PC-3 (cell line): ENCODE data around the gene ANKS1B. TPM values are rescaled to one million over a fixed set of nuclear protein-coding genes. Genes with fewer than 3 reads are reported as not detected.

ENCODE experiments used
- ATAC-seq: fragments of 200-7000 bp; cut with Tn5 transposase; 2 replicates; pipeline ENCODE4 v1.9.1; 2020; ENCODE audit warnings: mild to moderate bottlenecking, moderate library complexity
- BruUV-seq: library from RNA; stranded (reverse); fragments of 400-500 nt; replicated peaks from 2 replicates; lab custom pipeline; 2021; lab: Mats Ljungman, UMichigan
- CTCF ChIA-PET: fragments of 300-600 bp; sonication (Branson Sonifier 250); formaldehyde crosslinking; loops from one replicate; lab custom pipeline; 2022; ENCODE audit warnings: antibody characterized with exemption; lab: Charles Lee
- POLR2A ChIA-PET: fragments of 300-600 bp; sonication (Branson Sonifier 250); formaldehyde crosslinking; loops from one replicate; lab custom pipeline; 2022; ENCODE audit warnings: antibody characterized with exemption; ENCODE audit not compliant: unreplicated experiment; lab: Charles Lee
- DNase-seq: peaks from one replicate; pipeline ENCODE4 v3.0.0-alpha.2; 2015
- H2AFZ ChIP-seq: fragments of 300-600 bp; sonication (generic); 2 replicates; pipeline ENCODE4 v1.6.0; 2016; ENCODE audit warnings: antibody characterized with exemption, low read length
- H3F3A ChIP-seq: fragments of 300-600 bp; sonication (generic); one replicate; pipeline ENCODE4 v1.6.0; 2017; ENCODE audit warnings: antibody characterized with exemption, low read length, control low read depth, mild to moderate bottlenecking; ENCODE audit not compliant: unreplicated experiment
- H3K27ac ChIP-seq: fragments of 300-600 bp; sonication (generic); 2 replicates; pipeline ENCODE4 v1.5.1; 2016; ENCODE audit warnings: mild to moderate bottlenecking, low read length
- H3K27me3 ChIP-seq: fragments of 300-600 bp; sonication (generic); 2 replicates; pipeline ENCODE4 v1.6.1; 2016; ENCODE audit warnings: low read length, mixed read lengths
- H3K36me3 ChIP-seq: fragments of 300-600 bp; sonication (generic); 2 replicates; pipeline ENCODE4 v1.6.1; 2016; ENCODE audit warnings: low read depth, mixed run types, low read length, mixed read lengths
- H3K4me1 ChIP-seq: fragments of 300-600 bp; sonication (generic); 2 replicates; pipeline ENCODE4 v1.5.1; 2016; ENCODE audit warnings: low read length; ENCODE audit not compliant: insufficient read depth
- H3K4me2 ChIP-seq: fragments of 300-600 bp; sonication (generic); 2 replicates; pipeline ENCODE4 v1.6.0; 2016; ENCODE audit warnings: low read length
- H3K4me3 ChIP-seq: fragments of 300-600 bp; sonication (generic); 2 replicates; pipeline ENCODE4 v1.5.1; 2016; ENCODE audit warnings: mild to moderate bottlenecking, low read length, mixed read lengths
- H3K79me2 ChIP-seq: fragments of 300-600 bp; sonication (generic); 2 replicates; pipeline ENCODE4 v1.6.1; 2017; ENCODE audit warnings: low read length, mixed read lengths
- H3K9ac ChIP-seq: fragments of 300-600 bp; sonication (generic); 2 replicates; pipeline ENCODE4 v1.6.0; 2016; ENCODE audit warnings: mild to moderate bottlenecking, low read length
- H3K9me2 ChIP-seq: fragments of 300-600 bp; sonication (generic); replicated peaks from 2 replicates; pipeline ENCODE4 v1.6.1; 2016; ENCODE audit warnings: mixed run types, low read length, mixed read lengths
- H3K9me3 ChIP-seq: fragments of 300-600 bp; sonication (generic); 2 replicates; pipeline ENCODE4 v1.6.1; 2016; ENCODE audit warnings: low read length, mixed read lengths
- H4K20me1 ChIP-seq: fragments of 300-600 bp; sonication (generic); 2 replicates; pipeline ENCODE4 v1.6.1; 2016; ENCODE audit warnings: low read length, mixed read lengths
- CTCF ChIP-seq: fragments of 300-600 bp; sonication (generic); conservative IDR thresholded peaks from 2 replicates; pipeline ENCODE4 v1.5.1; 2017; ENCODE audit warnings: antibody characterized with exemption, low read depth, mild to moderate bottlenecking, low read length
- EZH2 ChIP-seq: fragments of 300-600 bp; sonication (generic); IDR thresholded peaks from one replicate; pipeline ENCODE4 v1.6.1; 2017; ENCODE audit warnings: antibody characterized with exemption, mild to moderate bottlenecking, low read length; ENCODE audit not compliant: unreplicated experiment
- EZH2phosphoT487 ChIP-seq: fragments of 300-600 bp; sonication (generic); IDR thresholded peaks from 2 replicates; pipeline ENCODE4 v1.6.1; 2018; ENCODE audit warnings: mild to moderate bottlenecking, antibody characterized with exemption, low read length, borderline replicate concordance
- intact Hi-C: fragments of 100-400 bp; cut with micrococcal nuclease; formaldehyde crosslinking; loops from 2 replicates; pipeline ENCODE4 v1.9.0; 2023
- total RNA-seq: library from RNA; depleted of rRNA; stranded (reverse); fragments of >200 nt; gene quantifications from 2 replicates; pipeline ENCODE4 v1.2.3, GENCODE V29; 2014

Gene ANKS1B
- total RNA-seq, 1 experiment from 2014 or later, result 0.07 TPM

DNA sequence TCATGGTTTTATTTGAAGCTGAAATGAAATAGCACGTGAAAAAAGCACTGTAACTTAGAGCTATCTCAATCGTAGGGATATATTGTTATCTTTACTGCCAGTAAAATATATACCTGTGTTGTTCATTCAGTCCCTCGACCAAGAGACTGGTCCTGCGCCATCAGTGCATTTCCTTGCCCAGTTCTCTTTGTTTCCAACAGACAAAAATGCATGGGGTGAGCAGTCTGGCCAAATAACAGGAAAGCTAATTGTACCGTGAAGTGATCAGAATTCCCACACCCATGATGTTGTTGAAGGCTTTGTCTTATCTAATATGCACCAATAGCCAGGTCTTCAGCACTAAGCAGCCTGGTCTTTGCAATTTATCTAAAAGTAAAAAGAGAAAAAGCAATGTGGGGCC lies 814.3 kb downstream of the ANKS1B start:
- intact Hi-C loops, result no loop called here
- Histone ChIP-seq H3K4me3 (no peak overlapping the region), H3K79me2 (no peaks in the 10 kb centered on the region), H3K36me3 (no peaks in the 10 kb centered on the region), H3K27ac (no peak overlapping the region), H3K27me3 (peaks cover 41% of the 10 kb centered on the region), H3F3A (no peaks in the 10 kb centered on the region), H3K9me2 (no peaks in the 10 kb centered on the region), H3K4me2 (no peak overlapping the region), H4K20me1 (no peaks in the 10 kb centered on the region), H3K4me1 (no peaks in the 10 kb centered on the region), H2AFZ (no peak overlapping the region), H3K9me3 (no peaks in the 10 kb centered on the region), H3K9ac (no peak overlapping the region)
- DNase-seq (no peak), ATAC-seq (no peak)
- CTCF ChIA-PET, result no interaction called here
- BruUV-seq, result no TSS peak
- POLR2A ChIA-PET, result no interaction called here
- TF ChIP-seq EZH2phosphoT487 (no peak), EZH2 (no peak), CTCF (no peak)

GRCh38 chr12:99170037-99170436 lies 814.7 kb downstream of the ANKS1B start:
- Histone ChIP-seq H3K9me2 (no peaks in the 10 kb centered on the region), H2AFZ (no peak overlapping the region), H3F3A (no peaks in the 10 kb centered on the region), H3K36me3 (no peaks in the 10 kb centered on the region), H4K20me1 (no peaks in the 10 kb centered on the region), H3K4me2 (no peak overlapping the region), H3K27me3 (peaks cover 41% of the 10 kb centered on the region), H3K4me3 (no peak overlapping the region), H3K9me3 (no peaks in the 10 kb centered on the region), H3K79me2 (no peaks in the 10 kb centered on the region), H3K4me1 (no peaks in the 10 kb centered on the region), H3K27ac (no peak overlapping the region), H3K9ac (no peak overlapping the region)
- intact Hi-C loops, result no loop called here
- no peak for TF ChIP-seq CTCF
- TF ChIP-seq EZH2phosphoT487, result no peak
- no peak for TF ChIP-seq EZH2
- ChIA-PET CTCF (no interaction called here), POLR2A (no interaction called here)
- no peak for ATAC-seq
- DNase-seq, result no peak
- BruUV-seq, result no TSS peak

DNA sequence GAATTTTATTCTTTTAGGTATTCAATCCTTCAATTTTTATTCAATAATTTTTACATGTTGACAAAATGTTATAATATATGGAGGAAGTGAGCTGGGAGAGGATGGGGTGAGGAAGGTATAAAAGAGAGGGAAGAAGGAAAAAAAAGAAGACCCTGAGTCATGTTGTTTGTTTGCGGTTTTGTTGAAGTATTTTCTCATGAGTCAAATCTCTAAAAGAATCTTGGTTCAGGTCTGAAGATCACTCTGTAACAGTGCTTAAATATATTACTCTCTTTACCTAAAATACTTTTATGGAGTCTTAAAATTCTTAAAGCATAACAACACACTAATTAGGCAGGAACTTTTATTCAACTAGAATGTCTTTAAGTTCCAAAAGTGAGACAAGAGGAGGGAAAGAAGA lies 826.8 kb downstream of the ANKS1B start:
- ChIA-PET CTCF (interaction anchor here (0.7 kb wide), 1 partner anchor 363 kb away, joined by 4 read pairs; no protein-coding TSS in a partner anchor), POLR2A (no interaction called here)
- Histone ChIP-seq H3K9me3 (no peaks in the 10 kb centered on the region), H3K27me3 (0 out of 2 replicates have a peak, but pooled peaks cover 3% of the 10 kb centered on the region), H4K20me1 (no peaks in the 10 kb centered on the region), H3K4me3 (no peak overlapping the region), H2AFZ (no peak overlapping the region), H3K4me2 (peak overlapping the region; percentile 68), H3K27ac (peak overlapping the region; percentile 37), H3K9me2 (no peaks in the 10 kb centered on the region), H3K79me2 (no peaks in the 10 kb centered on the region), H3F3A (peaks cover 6% of the 10 kb centered on the region), H3K36me3 (no peaks in the 10 kb centered on the region), H3K9ac (no peak overlapping the region), H3K4me1 (peaks cover 16% of the 10 kb centered on the region)
- intact Hi-C loops, result loop anchor here (2.0 kb wide), 1 partner anchor 595 kb away; no protein-coding TSS in a partner anchor
- no TSS peak for BruUV-seq
- ATAC-seq (peak; percentile 93), DNase-seq (peak; percentile 86)
- no peak for TF ChIP-seq CTCF
- no peak for TF ChIP-seq EZH2
- TF ChIP-seq EZH2phosphoT487, result no peak
